Peyer's patch (tissue), 4 donors: ENCODE results near the gene RSRC2.

ENCODE experiments used
- CTCF ChIP-seq, 6 experiments: fragments of 450-650 bp in 4 of 6; fragments of 200-600 bp in 2 of 6; sonication (generic) in 1 of 6; IDR thresholded peaks; one replicate each; pipeline ENCODE4 v1.5.1; 2017 to 2019; ENCODE audit warnings: antibody characterized with exemption in 6 of 6, mild to moderate bottlenecking in 3 of 6, moderate library complexity in 1 of 6
- POLR2A ChIP-seq, 2 donors: fragments of 450-650 bp; IDR thresholded peaks; one replicate each; pipeline ENCODE4 v1.5.1; 2017; ENCODE audit warnings: antibody characterized with exemption in 2 of 2, mild to moderate bottlenecking in 2 of 2, moderate library complexity in 2 of 2

- TF ChIP-seq CTCF (IDR thresholded peaks at IDR 0.05): peak; percentile 49 to 95 (median 87)
- TF ChIP-seq POLR2A (IDR thresholded peaks at IDR 0.05): no peak
Observed at GRCh38 chr12:122471324-122472226, 55.2 kb downstream of the RSRC2 start.
